ENCODE measurements around the gene SIGLEC7. TPM values are rescaled to one million over a fixed set of nuclear protein-coding genes. Genes with fewer than 3 reads are reported as not detected.

Gene SIGLEC7
- total RNA-seq, 4 donors from 2014 or later = 1.9 to 10.7 (median 6.3) TPM

GRCh38 chr19:51145916-51146493, 3.9 kb downstream of the SIGLEC7 start:
- ATAC-seq (ENCODE audit: low FRiP score) (no peak), DNase-seq (ENCODE audit: low spot score) (no peak)
- TF ChIP-seq CTCF (IDR thresholded peaks at IDR 0.05) = no peak

GRCh38 chr19:51146751-51147150, 4.7 kb downstream of the SIGLEC7 start:
- no peak for TF ChIP-seq CTCF (IDR thresholded peaks at IDR 0.05)
- ATAC-seq (ENCODE audit: low FRiP score) = no peak
- DNase-seq (ENCODE audit: low spot score) = no peak

- TF ChIP-seq CTCF (IDR thresholded peaks at IDR 0.05) = no peak
- ATAC-seq (ENCODE audit: low FRiP score) (no peak), DNase-seq (ENCODE audit: low spot score) (no peak)
Observed at GRCh38 chr19:51147663-51148062, 5.6 kb downstream of the SIGLEC7 start.

GRCh38 chr19:51148580-51148979, 6.5 kb downstream of the SIGLEC7 start:
- ATAC-seq (ENCODE audit: low FRiP score) (no peak), DNase-seq (ENCODE audit: low spot score) (no peak)
- no peak for TF ChIP-seq CTCF (IDR thresholded peaks at IDR 0.05)

DNA sequence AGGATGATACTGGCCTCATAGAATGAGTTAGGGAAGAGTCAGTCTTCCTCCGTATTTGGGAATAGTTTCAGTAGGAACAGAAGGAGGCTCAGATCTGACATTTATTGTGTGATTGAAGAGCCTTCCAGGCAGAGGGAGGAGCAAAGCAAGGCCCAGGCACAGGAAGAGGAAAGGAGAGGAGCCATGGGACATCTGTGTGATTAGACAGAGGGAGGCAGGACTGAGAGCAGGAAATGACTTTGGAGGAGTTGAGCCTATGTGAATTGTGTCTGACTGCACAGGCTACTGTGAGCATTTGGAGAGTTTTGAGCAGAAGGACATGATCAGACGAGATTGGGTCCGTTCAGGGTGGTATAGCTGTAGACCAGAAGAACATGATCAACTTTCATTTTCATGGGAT, 8.5 kb downstream of the SIGLEC7 start:
- no peak for TF ChIP-seq CTCF (IDR thresholded peaks at IDR 0.05)
- ATAC-seq (ENCODE audit: low FRiP score) (no peak), DNase-seq (ENCODE audit: low spot score) (no peak)

DNA sequence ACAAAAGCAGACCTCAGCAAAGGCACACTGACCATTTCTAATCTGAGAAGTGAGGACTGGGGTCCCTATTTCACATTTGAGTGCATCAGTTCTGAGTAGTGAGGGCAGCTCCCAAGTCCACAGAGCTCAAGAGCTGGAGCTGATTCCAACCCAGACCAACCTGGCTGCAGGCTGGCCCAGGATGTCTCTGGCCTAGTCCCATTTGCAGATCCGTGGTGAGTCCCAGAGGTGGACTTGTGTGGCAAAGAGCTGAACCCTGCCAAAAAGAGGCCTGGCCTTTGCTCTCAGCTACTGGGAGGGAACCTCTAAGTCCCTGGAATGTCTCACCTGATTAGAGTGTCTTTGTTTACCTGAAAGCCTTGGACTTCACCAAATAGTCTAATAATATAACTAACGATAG, 14.6 kb downstream of the SIGLEC7 start:
- no peak for ATAC-seq (ENCODE audit: low FRiP score)
- DNase-seq (ENCODE audit: low spot score) = no peak
- TF ChIP-seq CTCF (IDR thresholded peaks at IDR 0.05) = no peak

- DNase-seq (ENCODE audit: low spot score) (no peak), ATAC-seq (ENCODE audit: low FRiP score) (no peak)
- TF ChIP-seq CTCF (IDR thresholded peaks at IDR 0.05) = no peak
Observed at GRCh38 chr19:51157265-51157664, 15.2 kb downstream of the SIGLEC7 start.

Data from omental fat pad (tissue), 4 donors.